GM19467 (cell line): Measurements from ENCODE around the gene PITPNM1.
A peak's percentile ranks its signal among the peaks of the same experiment; 100 is the strongest.
"Not testable (repeated sequence)": the region's sequence is repeated elsewhere in the genome, so short reads cannot be mapped to it uniquely, and the experiment has no call there.

Source experiments
- ATAC-seq: cut with Tn5 transposase; IDR thresholded peaks from one replicate; pipeline ENCODE4 v1.9.1; 2021; ENCODE audit warnings: mild to moderate bottlenecking, moderate library complexity; ENCODE audit not compliant: unreplicated experiment

The PITPNM1 gene

GRCh38 chr11:67491276-67492068 is 13.7 kb downstream of the PITPNM1 start:
- ATAC-seq = no peak

GRCh38 chr11:67490727-67491065 is 14.5 kb downstream of the PITPNM1 start:
- no peak for ATAC-seq

GRCh38 chr11:67489885-67490726 is 15.1 kb downstream of the PITPNM1 start:
- no peak for ATAC-seq

- ATAC-seq = no peak
Observed at GRCh38 chr11:67489203-67489884, 15.8 kb downstream of the PITPNM1 start.

GRCh38 chr11:67486481-67487195 is 18.5 kb downstream of the PITPNM1 start:
- no peak for ATAC-seq

- ATAC-seq = not testable (repeated sequence)
Observed at GRCh38 chr11:67485873-67486361, 19.2 kb downstream of the PITPNM1 start.

GRCh38 chr11:67484847-67485311 is 20.3 kb downstream of the PITPNM1 start:
- ATAC-seq = no peak

GRCh38 chr11:67483831-67484665 is 21.1 kb downstream of the PITPNM1 start:
- no peak for ATAC-seq

- ATAC-seq = peak; percentile 67
Observed at GRCh38 chr11:67482827-67483798, 22.1 kb downstream of the PITPNM1 start, which contains the start of gene AIP. Gene AIP, plus strand, starts transcription at chr11:67483026. Its CDS starts 133 bp downstream, at chr11:67483159.

- no peak for ATAC-seq
Observed at GRCh38 chr11:67482275-67482826, 22.8 kb downstream of the PITPNM1 start.

GRCh38 chr11:67477344-67478050 is 27.7 kb downstream of the PITPNM1 start:
- ATAC-seq = not testable (repeated sequence)

GRCh38 chr11:67476692-67477091 is 28.5 kb downstream of the PITPNM1 start:
- ATAC-seq = not testable (repeated sequence)

GRCh38 chr11:67472882-67473281 is 32.3 kb downstream of the PITPNM1 start:
- no peak for ATAC-seq

- ATAC-seq = no peak
Observed at GRCh38 chr11:67470337-67471002, 34.7 kb downstream of the PITPNM1 start.

- ATAC-seq = no peak
Observed at GRCh38 chr11:67469508-67469811, 35.7 kb downstream of the PITPNM1 start.

- peak; percentile 60 for ATAC-seq
Observed at GRCh38 chr11:67468759-67469507, 36.2 kb downstream of the PITPNM1 start, which contains the start of gene TMEM134. Gene TMEM134, minus strand, starts transcription at chr11:67469251. Its CDS starts 59 bp downstream, at chr11:67469192.
